Astrocyte of the hippocampus (primary cell): ENCODE measurements around the gene SFT2D1.
A peak's percentile ranks its signal among the peaks of the same experiment; 100 is the strongest.

ENCODE experiments used
- DNase-seq: peaks from one replicate; pipeline ENCODE4 v3.0.0; 2011; ENCODE audit warnings: low read depth, low spot score

The SFT2D1 gene

GRCh38 chr6:166334878-166335277, 7.5 kb downstream of the SFT2D1 start:
- DNase-seq: no peak

- DNase-seq: no peak
Measured at GRCh38 chr6:166333172-166333995, 9.0 kb downstream of the SFT2D1 start.

- no peak for DNase-seq
Measured at GRCh38 chr6:166331503-166332415, 10.6 kb downstream of the SFT2D1 start.

- peak; percentile 40 for DNase-seq
Measured at GRCh38 chr6:166330612-166331011, 11.7 kb downstream of the SFT2D1 start.

GRCh38 chr6:166325383-166326042, 16.8 kb downstream of the SFT2D1 start:
- DNase-seq: no peak

- DNase-seq: no peak
Measured at GRCh38 chr6:166323395-166323794, 18.9 kb downstream of the SFT2D1 start.

- DNase-seq: no peak
Measured at GRCh38 chr6:166318649-166319600, 23.4 kb downstream of the SFT2D1 start.

GRCh38 chr6:166318227-166318626, 24.1 kb downstream of the SFT2D1 start:
- DNase-seq: no peak

- no peak for DNase-seq
Measured at GRCh38 chr6:166317261-166318212, 24.8 kb downstream of the SFT2D1 start.

- no peak for DNase-seq
Measured at GRCh38 chr6:166315436-166315835, 26.9 kb downstream of the SFT2D1 start.

GRCh38 chr6:166314454-166314853, 27.9 kb downstream of the SFT2D1 start:
- no peak for DNase-seq

- DNase-seq: peak; percentile 32
Measured at GRCh38 chr6:166313255-166314070, 28.9 kb downstream of the SFT2D1 start.

- no peak for DNase-seq
Measured at GRCh38 chr6:166312832-166313231, 29.5 kb downstream of the SFT2D1 start.

- no peak for DNase-seq
Measured at GRCh38 chr6:166310634-166311033, 31.7 kb downstream of the SFT2D1 start.

- no peak for DNase-seq
Measured at GRCh38 chr6:166309977-166310376, 32.4 kb downstream of the SFT2D1 start.

GRCh38 chr6:166308769-166309589, 33.4 kb downstream of the SFT2D1 start:
- DNase-seq: no peak

GRCh38 chr6:166308033-166308768, 34.1 kb downstream of the SFT2D1 start, which contains the start of gene PRR18:
Gene PRR18, minus strand, starts transcription at chr6:166308392. Its CDS starts 250 bp downstream, at chr6:166308142.
- peak; percentile 40 for DNase-seq
